COR-L47 (cell line): ENCODE results near the gene P3H2.
"Not testable (repeated sequence)": the region's sequence is repeated elsewhere in the genome, so short reads cannot be mapped to it uniquely, and the experiment has no call there.

Experiments used
- DNase-seq: peaks from one replicate; lab custom pipeline; 2025; lab: John Stamatoyannopoulos, UW

P3H2 gene

GRCh38 chr3:190086191-190086590, 34.5 kb downstream of the P3H2 start:
- DNase-seq: no peak

- no peak for DNase-seq
Observed at GRCh38 chr3:190084983-190085382, 35.7 kb downstream of the P3H2 start.

GRCh38 chr3:190083635-190084034, 37.1 kb downstream of the P3H2 start:
- DNase-seq: no peak

GRCh38 chr3:190081389-190081788, 39.3 kb downstream of the P3H2 start:
- no peak for DNase-seq

GRCh38 chr3:190079173-190079572, 41.5 kb downstream of the P3H2 start:
- DNase-seq: not testable (repeated sequence)

- no peak for DNase-seq
Observed at GRCh38 chr3:190077395-190078045, 43.2 kb downstream of the P3H2 start.

GRCh38 chr3:190076601-190077394, 43.9 kb downstream of the P3H2 start:
- DNase-seq: no peak

- no peak for DNase-seq
Observed at GRCh38 chr3:190076136-190076535, 44.6 kb downstream of the P3H2 start.

- DNase-seq: no peak
Observed at GRCh38 chr3:190074817-190075216, 45.9 kb downstream of the P3H2 start.

GRCh38 chr3:190073264-190074008, 47.3 kb downstream of the P3H2 start:
- no peak for DNase-seq

GRCh38 chr3:190072856-190073255, 47.8 kb downstream of the P3H2 start:
- no peak for DNase-seq

GRCh38 chr3:190071921-190072320, 48.8 kb downstream of the P3H2 start:
- DNase-seq: not testable (repeated sequence)

- DNase-seq: no peak
Observed at GRCh38 chr3:190070622-190071347, 49.9 kb downstream of the P3H2 start.

- DNase-seq: no peak
Observed at GRCh38 chr3:190065204-190065603, 55.5 kb downstream of the P3H2 start.

GRCh38 chr3:190064659-190065058, 56.0 kb downstream of the P3H2 start:
- DNase-seq: no peak

- DNase-seq: no peak
Observed at GRCh38 chr3:190064112-190064511, 56.6 kb downstream of the P3H2 start.

- DNase-seq: no peak
Observed at GRCh38 chr3:190063490-190063889, 57.2 kb downstream of the P3H2 start.

- no peak for DNase-seq
Observed at GRCh38 chr3:190060192-190060775, 60.4 kb downstream of the P3H2 start.

- no peak for DNase-seq
Observed at GRCh38 chr3:190059242-190059590, 61.5 kb downstream of the P3H2 start.

- no peak for DNase-seq
Observed at GRCh38 chr3:190058521-190059241, 62.0 kb downstream of the P3H2 start.

GRCh38 chr3:190056742-190057141, 64.0 kb downstream of the P3H2 start:
- DNase-seq: no peak
